Activated CD8-positive, alpha-beta memory T cell treated with anti-CD3 and anti-CD28 coated beads for 4 hours (primary cell): Measurements from ENCODE around the gene EP400.

Experiments used
- DNase-seq, 2 donors: peaks; one replicate each; pipeline ENCODE4 v3.0.0-alpha.2; 2020; ENCODE audit warnings: low read depth in 2 of 2

The EP400 gene

DNA sequence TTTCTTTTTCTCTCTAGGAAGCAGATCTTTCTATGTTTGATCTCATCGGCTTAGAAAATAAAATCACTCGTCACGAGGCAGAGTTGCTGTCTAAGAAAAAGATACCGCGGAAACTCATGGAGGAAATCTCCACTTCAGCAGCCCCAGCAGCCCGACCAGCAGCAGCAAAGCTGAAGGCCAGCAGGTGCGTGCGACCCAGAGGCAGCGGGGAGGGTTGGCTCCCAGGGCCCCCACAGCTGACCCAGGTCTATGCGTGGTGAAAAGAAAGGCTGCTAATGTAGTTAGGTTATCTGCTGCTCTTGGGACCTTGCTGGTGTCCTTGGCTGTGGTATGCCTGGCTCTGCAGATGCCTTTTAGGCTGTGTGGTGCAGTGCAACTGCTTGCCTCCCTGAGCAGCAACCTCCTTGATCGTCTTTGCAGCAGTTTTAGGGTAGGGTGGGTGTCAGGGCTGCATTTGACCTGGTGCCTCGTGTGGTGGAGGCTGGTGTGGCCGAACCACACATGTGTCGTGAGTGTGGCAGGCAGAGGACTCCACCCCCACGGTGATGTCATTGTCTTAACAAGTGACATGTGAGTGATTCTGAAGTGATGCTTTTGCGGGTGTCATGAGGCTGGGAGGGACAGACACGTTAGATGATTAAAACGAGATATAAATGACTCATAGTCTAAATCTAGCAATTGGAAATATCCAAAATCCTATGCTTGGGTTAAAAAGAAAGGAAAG lies 68.6 kb downstream of the EP400 start:
- DNase-seq = no peak

- DNase-seq = no peak
Observed at GRCh38 chr12:132019891-132020290, 70.1 kb downstream of the EP400 start.

DNA sequence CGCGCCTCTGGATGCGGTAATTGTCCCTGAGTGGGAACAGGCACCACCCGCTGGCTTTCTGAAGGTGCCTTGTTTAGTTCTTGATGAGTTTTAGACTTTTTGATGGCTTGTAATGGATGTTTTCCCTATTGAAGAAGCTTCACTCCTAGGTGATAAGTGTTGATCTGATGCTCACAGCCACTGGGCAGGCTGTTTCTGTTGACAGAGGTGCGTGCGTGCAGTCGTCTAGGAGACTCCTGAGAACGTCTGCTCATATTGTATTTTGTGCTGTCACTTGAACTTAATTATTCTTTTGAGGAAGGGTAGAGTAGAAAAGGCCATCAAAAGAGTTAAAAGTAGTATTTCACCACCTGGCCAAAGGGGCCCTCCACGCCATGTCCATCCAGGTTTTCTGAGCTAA lies 70.5 kb downstream of the EP400 start:
- DNase-seq = no peak

- DNase-seq = no peak
Observed at GRCh38 chr12:132021031-132021871, 71.5 kb downstream of the EP400 start.

DNA sequence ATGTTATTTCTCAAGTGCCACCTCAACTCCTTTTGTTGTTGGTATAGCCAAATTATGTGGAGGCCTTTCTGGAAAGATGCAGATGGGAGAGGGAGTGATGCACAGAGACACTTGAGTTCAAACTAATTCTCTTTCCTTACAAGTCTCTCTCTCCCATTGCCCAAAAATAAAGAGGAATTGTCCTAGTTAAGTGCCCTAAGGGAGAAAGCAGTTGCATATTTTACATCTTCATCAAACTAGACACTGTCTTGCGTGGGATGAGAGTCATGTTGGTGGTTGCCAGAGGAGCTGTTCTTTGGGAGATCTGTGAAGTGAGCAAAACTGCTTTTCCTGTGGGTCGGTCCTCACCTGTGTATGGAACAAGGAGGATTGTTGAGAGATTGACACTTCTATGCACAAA lies 72.2 kb downstream of the EP400 start:
- DNase-seq = no peak

DNA sequence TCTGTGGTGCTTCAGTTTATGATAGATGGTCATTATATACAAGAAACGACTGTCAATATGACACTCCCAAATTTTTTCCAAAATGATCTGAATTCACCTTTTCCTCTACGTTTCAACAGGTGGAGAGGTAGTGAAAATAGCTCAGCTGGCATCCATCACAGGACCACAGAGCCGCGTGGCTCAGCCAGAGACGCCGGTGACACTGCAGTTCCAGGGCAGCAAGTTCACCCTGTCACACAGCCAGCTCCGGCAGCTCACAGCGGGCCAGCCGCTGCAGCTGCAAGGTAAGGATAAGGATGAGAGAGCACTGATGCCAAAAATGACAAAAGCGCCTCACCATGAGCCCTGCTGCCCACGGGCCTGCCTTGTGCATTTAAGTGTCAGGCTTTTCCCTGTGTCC lies 73.9 kb downstream of the EP400 start:
- DNase-seq = no peak

- no peak for DNase-seq
Observed at GRCh38 chr12:132024758-132025157, 75.0 kb downstream of the EP400 start.

DNA sequence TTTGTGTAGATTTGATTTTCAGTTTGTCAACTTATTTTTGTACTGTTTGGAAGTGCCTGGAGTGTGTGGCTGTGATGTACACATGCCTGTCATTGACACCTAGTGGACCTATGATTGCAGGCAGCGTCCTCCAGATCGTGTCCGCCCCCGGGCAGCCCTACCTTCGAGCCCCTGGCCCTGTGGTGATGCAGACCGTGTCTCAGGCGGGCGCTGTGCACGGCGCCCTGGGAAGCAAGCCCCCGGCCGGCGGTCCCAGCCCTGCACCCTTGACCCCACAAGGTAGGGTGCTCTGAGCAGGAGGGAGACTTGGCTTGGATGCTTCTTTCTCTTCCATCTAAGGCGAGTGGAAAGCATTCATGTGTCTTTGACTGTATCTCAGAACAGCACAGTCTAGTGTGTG lies 75.8 kb downstream of the EP400 start:
- no peak for DNase-seq

GRCh38 chr12:132026061-132026795 lies 76.5 kb downstream of the EP400 start:
- no peak for DNase-seq

DNA sequence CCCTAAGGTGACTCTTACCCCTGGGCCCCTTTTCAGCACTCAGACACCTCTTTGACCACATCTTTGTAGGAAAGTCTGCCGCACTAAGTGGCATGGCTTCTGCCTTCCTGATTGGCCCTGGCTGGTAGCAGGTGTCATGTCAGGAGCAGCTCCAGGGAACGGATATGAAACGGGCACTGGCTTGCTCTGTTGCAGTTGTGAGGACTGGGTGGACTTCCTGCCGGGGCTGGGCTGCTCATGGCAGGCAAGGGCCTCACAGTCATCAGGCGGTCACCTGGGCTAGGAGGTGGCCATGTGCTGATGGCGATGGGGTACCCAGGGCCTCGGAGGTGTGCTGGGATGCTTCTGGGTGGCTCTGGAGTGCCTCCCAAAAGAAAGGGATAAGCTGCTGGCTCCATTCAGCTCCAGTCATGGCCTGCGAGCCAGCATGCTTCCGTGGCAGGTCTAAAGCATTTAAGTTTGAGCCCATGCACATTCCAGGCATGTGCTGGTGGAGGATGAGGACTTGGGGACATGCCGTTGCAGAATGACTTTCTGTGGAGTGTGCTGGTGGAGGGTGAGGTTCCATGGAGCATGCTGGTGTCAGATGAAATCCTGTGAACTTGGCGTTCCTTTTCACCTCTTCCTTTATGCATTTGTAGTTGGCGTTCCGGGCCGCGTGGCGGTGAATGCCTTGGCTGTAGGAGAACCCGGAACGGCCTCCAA lies 77.2 kb downstream of the EP400 start:
- no peak for DNase-seq

- no peak for DNase-seq
Observed at GRCh38 chr12:132027636-132028035, 77.9 kb downstream of the EP400 start.

DNA sequence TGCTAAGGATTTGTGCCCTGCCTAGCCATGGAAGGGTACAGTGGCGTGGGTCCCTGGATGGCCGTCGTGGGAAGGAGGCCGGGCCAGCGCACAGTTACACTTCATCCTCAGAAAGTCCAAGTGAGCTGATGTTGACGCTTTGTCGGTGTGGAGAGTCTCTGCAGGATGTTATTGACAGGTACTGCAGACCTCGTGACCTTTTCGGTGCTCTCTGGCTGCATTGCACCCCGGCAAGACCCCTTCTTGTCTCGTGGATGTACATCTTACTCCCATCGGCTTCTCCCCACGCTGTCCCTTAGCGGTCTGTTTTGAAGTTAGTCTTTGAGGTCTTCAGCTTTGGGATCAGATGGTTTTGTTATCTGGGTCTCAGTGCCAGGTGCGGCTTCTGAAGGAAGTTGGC lies 78.4 kb downstream of the EP400 start:
- no peak for DNase-seq

GRCh38 chr12:132029503-132030300 lies 80.0 kb downstream of the EP400 start:
- no peak for DNase-seq

- DNase-seq = no peak
Observed at GRCh38 chr12:132030367-132031038, 80.8 kb downstream of the EP400 start.

DNA sequence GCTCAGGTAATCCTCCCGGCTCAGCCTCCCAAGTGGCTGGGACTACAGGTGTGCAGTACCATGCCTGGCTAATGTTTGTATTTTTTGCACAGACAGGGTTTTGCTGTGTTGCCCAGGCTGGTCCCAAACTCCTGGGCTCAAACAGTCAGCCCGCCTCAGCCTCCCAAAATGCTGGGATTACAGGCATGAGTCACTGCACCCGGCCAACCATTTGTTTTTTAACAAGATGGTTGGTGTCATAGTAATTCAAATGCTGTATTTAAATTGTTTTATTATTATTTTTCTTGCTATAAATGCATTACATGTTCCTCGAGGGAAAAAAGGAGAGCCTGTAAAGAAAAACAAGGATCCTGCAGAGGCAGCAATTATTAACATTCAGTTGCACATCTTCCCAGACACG lies 83.9 kb downstream of the EP400 start:
- no peak for DNase-seq

GRCh38 chr12:132036063-132036683 lies 86.4 kb downstream of the EP400 start:
- DNase-seq = no peak

- no peak for DNase-seq
Observed at GRCh38 chr12:132040906-132041606, 91.3 kb downstream of the EP400 start.

DNA sequence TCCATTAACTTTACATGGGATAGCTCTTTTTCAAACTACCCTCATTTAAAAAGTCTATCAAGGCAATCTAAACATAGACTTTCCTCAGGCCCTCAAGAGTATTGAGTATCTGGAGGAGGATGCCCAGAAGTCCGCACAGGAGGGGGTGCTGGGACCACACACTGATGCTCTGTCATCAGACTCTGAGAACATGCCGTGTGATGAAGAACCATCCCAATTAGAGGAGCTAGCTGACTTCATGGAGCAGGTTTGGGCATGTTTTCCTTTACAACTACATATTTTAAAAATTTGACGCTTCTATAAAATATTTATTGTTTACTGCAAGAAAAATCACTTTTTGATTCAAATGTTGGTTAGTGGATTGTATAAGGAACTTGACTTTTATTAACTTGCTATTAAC lies 93.5 kb downstream of the EP400 start:
- DNase-seq = no peak

DNA sequence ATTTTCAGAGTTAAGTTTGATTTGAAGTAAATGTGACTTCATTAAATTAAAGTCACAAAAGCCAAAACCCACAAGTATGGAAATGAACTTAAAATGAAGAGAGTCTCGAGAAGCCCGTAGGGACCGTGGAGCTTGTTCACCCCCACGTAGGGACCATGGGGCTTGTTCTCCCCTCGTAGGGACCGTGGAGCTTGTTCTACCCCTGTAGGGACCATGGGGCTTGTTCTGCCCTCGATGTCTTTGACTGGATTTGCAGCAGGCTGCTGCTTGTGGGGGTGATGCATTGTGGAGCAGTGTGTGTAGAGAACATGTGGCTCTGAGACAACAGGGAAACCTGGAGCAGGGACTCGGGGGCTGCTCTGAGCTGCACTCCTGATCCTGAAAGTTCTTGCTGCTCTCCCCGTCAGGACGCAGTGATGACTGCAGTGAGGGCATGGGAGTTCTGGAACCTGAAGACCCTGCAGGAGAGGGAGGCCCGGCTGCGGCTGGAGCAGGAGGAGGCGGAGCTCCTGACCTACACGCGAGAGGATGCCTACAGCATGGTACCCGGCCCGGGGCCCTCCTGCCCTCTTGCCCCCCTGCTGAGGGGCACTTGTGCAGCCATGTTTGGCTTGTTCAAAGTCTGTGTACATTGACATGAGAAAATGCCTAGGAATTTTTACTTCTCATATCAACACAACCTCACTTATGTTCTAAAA lies 94.2 kb downstream of the EP400 start:
- no peak for DNase-seq
